GM13976 (cell line): ENCODE results near the gene GTF2IRD2.
"Not testable (repeated sequence)": the region's sequence is repeated elsewhere in the genome, so short reads cannot be mapped to it uniquely, and the experiment has no call there.

Source experiments
- DNase-seq: peaks from one replicate; pipeline ENCODE4 v3.0.0; 2012; ENCODE audit warnings: low spot score
- in situ Hi-C: fragments of 300-500 bp; cut with MboI; formaldehyde crosslinking; loops from one replicate; pipeline ENCODE4 v1.12.0; 2022; ENCODE audit warnings: low sequenced_read_pairs, mixed read lengths, inconsistent platforms; ENCODE audit not compliant: unreplicated experiment

Gene GTF2IRD2

GRCh38 chr7:74797848-74798622 is 53.4 kb downstream of the GTF2IRD2 start:
- in situ Hi-C loops, DNase-seq: not testable (repeated sequence)

DNA sequence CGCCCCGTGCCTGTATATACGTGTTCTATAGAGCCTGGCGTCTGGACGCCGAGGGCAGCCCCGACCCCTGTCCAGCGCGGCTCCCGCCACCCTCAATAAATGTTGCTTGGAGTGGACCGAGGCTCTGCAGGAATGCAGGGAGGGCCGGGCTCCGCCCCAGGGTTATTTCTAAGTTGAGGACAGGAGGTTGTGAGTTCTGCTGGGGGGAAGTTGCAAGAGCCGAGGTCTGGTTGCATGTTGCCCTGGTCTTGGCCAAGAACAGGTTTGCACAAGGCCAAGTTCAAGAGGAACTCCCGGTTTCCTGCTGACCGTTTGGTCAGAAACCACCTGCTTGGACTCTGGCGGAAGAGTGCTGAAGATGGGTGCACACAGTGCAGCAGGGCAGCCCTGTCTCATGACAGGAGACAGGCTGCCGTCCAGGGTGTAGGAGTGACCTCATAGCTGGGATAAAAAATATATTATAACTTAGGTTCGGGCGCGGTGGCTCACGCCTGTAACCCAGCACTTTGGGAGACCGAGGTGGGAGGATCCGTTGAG is 62.1 kb downstream of the GTF2IRD2 start:
- in situ Hi-C loops, DNase-seq: not testable (repeated sequence)

DNA sequence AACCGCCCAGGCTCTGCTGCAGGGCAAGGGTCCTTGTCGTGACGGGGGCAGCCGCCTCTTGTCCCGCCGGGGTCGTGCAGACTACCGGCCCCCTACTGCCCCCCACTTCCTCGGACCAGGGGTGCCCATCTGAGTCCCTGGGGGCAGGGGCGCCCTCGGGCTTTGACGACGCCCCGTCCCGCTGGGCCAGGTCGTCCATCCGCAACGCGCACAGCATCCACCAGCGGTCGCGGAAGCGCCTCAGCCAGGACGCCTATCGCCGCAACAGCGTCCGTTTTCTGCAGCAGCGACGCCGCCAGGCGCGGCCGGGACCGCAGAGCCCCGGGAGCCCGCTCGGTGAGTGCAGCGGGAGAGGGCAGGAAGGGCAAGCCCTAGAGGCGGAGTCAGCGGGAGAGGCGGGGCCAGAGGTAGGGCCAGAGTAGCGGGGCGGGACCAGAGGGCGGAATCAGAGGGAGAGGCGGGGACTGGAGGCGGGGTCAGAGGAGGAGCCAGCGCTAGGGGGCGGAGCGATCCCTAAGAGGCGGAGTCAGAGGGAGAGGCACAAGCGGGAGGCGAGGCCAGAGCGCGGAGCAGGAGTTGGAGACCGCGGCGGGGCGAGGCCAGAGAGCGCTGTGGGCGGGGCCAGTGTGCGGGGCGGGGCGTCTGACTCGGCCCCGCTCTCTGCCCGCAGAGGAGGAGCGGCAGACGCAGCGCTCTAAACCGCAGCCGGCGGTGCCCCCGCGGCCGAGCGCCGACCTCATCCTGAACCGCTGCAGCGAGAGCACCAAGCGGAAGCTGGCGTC is 62.8 kb downstream of the GTF2IRD2 start:
- in situ Hi-C loops, DNase-seq: not testable (repeated sequence)

DNA sequence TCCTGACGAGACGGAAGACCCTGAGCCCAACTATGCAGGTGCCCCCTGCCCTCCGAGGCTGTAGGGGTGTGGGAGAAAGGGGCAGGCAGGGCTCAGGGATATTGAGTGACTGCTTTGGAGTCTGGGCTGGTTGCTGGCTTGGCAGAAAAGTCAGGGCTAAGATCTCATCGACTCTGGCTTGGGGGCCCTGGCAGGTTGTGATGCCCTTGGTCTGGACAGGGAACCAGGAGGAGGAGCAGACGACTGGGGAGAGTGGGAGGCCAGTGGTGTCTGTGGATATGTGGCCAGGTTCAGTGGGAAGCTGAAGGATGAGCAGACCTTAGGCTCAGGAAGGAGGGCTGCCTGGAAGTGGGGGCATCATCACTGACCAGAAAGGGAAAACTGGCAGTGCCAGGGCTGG is 67.8 kb downstream of the GTF2IRD2 start:
- in situ Hi-C loops = not testable (repeated sequence)

DNA sequence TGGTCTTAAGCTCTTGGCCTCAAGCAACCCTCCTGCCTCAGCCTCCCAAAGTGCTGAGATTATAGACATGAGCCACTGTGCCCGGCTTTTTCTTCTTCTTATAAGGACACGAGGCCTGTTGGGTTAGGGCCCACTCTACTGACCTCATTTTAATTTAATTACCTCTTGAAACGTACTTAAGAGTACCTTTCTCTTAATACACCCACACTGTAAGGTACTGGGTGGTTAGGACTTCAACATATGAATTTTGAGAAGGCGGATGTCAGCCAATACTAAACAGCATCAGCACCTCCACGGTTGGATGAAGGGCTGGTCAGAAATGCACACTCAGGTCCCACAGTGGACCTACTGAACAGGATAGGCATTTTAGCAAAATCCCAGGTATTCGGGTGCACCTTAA is 69.7 kb downstream of the GTF2IRD2 start:
- DNase-seq, in situ Hi-C loops: not testable (repeated sequence)

More for the DNA sequence above, 67.8 kb downstream of the GTF2IRD2 start:
- DNase-seq = not testable (repeated sequence)

GRCh38 chr7:74779053-74779452 is 72.4 kb downstream of the GTF2IRD2 start:
- in situ Hi-C loops = not testable (repeated sequence)

DNA sequence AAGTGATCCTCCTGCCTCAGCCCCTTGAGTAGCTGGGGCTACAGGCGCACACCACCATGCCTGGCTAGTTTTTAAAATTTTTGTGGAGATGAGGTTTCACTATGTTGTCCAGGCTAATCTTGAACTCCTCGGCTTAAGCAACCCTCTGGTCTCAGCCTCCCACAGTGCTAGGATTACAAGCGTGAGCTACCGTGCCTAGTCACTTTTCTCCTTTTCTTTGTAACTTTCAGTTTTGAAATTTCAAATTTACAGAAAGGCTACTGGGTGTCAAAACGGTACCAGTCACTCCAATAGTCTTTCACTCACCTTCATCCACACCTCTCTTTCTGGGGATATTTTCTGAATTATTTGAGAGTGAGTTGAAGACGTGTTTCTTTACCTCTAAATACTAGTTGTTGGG is 76.3 kb downstream of the GTF2IRD2 start:
- in situ Hi-C loops, DNase-seq: not testable (repeated sequence)

More at GRCh38 chr7:74779053-74779452, 72.4 kb downstream of the GTF2IRD2 start:
- not testable (repeated sequence) for DNase-seq

GRCh38 chr7:74773760-74774750 is 77.3 kb downstream of the GTF2IRD2 start, which contains the start of gene NCF1:
Gene NCF1 (plus strand): TSS chr7:74774011. CDS start chr7:74774032, 21 bp downstream.
- in situ Hi-C loops, DNase-seq: not testable (repeated sequence)

GRCh38 chr7:74772093-74772492 is 79.3 kb downstream of the GTF2IRD2 start:
- in situ Hi-C loops, DNase-seq: not testable (repeated sequence)

DNA sequence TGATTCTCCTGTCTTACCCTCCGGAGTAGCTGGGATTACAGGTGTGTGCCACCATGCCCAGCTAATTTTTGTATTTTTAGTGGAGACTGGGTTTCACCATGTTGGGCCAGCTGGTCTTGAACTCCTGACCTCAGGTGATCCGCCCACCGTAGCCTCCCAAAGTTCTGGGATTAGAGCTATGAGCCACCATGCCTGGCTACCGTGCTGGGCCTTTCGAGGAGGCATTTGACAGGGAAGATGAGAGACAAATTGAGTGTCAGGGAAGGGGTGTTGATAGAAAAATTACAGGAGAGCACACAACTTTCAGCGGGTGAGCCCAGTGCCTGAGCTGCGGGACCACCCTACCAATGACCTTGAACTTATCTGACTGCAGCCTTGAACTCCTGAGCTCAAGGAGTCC is 81.3 kb downstream of the GTF2IRD2 start:
- DNase-seq, in situ Hi-C loops: not testable (repeated sequence)

- DNase-seq, in situ Hi-C loops: not testable (repeated sequence)
Measured at GRCh38 chr7:74766991-74767390, 84.4 kb downstream of the GTF2IRD2 start.

- in situ Hi-C loops, DNase-seq: not testable (repeated sequence)
Measured at GRCh38 chr7:74766509-74766908, 84.9 kb downstream of the GTF2IRD2 start.

GRCh38 chr7:74765205-74765918 is 86.0 kb downstream of the GTF2IRD2 start:
- DNase-seq, in situ Hi-C loops: not testable (repeated sequence)

DNA sequence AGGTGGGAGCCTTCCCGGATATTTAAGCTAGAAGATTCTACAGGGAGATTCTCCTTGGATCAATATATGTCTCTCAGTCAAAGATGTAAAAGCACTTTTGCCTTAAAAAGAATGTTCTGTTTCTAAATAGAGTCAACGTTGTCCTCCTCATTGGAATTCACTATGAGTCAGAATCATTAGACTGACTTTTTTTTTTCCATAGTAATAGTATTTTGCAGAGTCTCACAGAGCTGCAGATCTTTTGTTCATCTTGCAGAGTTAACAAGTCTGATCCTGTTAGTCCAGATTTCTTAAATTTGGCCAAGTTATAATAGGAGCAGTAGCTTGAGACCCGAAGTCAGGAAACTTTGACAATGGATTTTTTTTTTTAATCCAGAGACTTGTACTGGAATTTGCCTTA is 92.4 kb downstream of the GTF2IRD2 start:
- in situ Hi-C loops, DNase-seq: not testable (repeated sequence)

DNA sequence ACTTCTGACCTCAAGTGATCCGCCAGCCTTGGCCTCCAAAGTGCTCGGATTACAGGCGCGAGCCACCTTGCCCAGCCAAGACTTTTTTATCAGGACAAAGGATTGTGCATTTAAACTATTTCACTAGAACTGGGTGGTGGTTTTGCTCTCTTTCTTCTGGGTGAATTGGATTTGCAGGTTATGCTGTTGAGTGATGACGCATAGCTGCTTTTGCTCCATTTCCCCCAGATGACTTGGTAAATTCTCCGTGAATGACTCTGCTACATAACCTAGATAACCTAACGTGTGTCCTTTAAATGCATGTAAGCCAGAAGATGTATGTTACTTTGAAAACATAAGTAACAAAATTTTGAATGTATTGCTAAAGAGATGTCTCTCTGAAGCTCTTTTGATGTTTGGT is 93.1 kb downstream of the GTF2IRD2 start:
- DNase-seq, in situ Hi-C loops: not testable (repeated sequence)

DNA sequence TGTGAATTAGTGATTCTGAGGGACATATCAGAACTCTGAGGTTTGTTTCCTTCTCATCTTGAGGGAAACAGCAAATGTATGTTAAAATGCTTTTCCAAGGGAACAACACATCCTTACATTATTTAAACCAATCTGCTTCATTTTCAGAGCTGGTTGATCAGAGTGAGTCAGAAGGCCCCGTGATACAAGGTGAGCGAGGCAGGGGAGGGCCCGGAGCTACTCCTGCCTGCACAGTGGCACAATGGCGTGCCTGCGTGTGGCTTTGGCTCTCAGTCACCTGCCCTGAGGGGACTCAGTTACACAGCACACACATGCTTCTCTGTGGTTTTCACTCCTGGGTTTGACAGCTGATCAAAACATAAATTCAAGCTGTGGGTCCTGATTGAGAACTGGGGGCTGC is 94.7 kb downstream of the GTF2IRD2 start:
- in situ Hi-C loops, DNase-seq: not testable (repeated sequence)

- DNase-seq, in situ Hi-C loops: not testable (repeated sequence)
Measured at GRCh38 chr7:74753921-74754482, 97.4 kb downstream of the GTF2IRD2 start.
